SK-N-SH treated with all-trans-retinoic acid at 6 μM for 48 hours (cell line): ENCODE results near the gene CDC42BPG.

Experiments
- ARNTL ChIP-seq: fragments of 450-650 bp; formaldehyde crosslinking; IDR thresholded peaks from 2 replicates; pipeline ENCODE4 v1.5.0; 2020; ENCODE audit warnings: low read depth, mild to moderate bottlenecking, moderate library complexity, borderline replicate concordance
- CSDC2 ChIP-seq: fragments of 250-450 bp; sonication (Bioruptor Pico); IDR thresholded peaks from 2 replicates; pipeline ENCODE4 v1.5.0; 2020; ENCODE audit warnings: mild to moderate bottlenecking, moderate library complexity
- ESRRG ChIP-seq: fragments of 250-450 bp; sonication (Bioruptor Pico); IDR thresholded peaks from 2 replicates; pipeline ENCODE4 v1.6.1; 2021; ENCODE audit warnings: mild to moderate bottlenecking
- ISL1 ChIP-seq: fragments of 250-450 bp; sonication (Bioruptor Pico); IDR thresholded peaks from 2 replicates; pipeline ENCODE4 v2.1.2; 2022; ENCODE audit warnings: mild to moderate bottlenecking, moderate library complexity
- SNAI2 ChIP-seq: fragments of 250-450 bp; sonication (Bioruptor Pico); IDR thresholded peaks from 2 replicates; pipeline ENCODE4 v1.5.0; 2020; ENCODE audit warnings: mild to moderate bottlenecking, moderate library complexity
- ZC3H10 ChIP-seq: fragments of 250-450 bp; sonication (Bioruptor Pico); IDR thresholded peaks from 2 replicates; pipeline ENCODE4 v1.5.1; 2021; ENCODE audit warnings: mild to moderate bottlenecking, moderate library complexity
- ZFP3 ChIP-seq: fragments of 250-450 bp; sonication (Bioruptor Pico); IDR thresholded peaks from 2 replicates; pipeline ENCODE4 v1.5.0; 2020; ENCODE audit warnings: mild to moderate bottlenecking, moderate library complexity
- ZFP30 ChIP-seq: fragments of 450-650 bp; formaldehyde crosslinking; IDR thresholded peaks from 2 replicates; pipeline ENCODE4 v1.5.0; 2022; ENCODE audit warnings: mild to moderate bottlenecking, moderate library complexity
- ZNF565 ChIP-seq: fragments of 450-650 bp; formaldehyde crosslinking; conservative IDR thresholded peaks from 2 replicates; pipeline ENCODE4 v1.5.0; 2020; ENCODE audit warnings: low read depth, mild to moderate bottlenecking, moderate library complexity
- ZNF70 ChIP-seq: fragments of 450-650 bp; formaldehyde crosslinking; IDR thresholded peaks from 2 replicates; pipeline ENCODE4 v1.5.0; 2020; ENCODE audit warnings: mild to moderate bottlenecking, moderate library complexity
- TF ChIP-seq, protein P1 (sequence below): fragments of 250-450 bp; sonication (Bioruptor Pico); IDR thresholded peaks from 2 replicates; pipeline ENCODE4 v1.5.1; 2020; ENCODE audit warnings: low read depth, mild to moderate bottlenecking, moderate library complexity
- TF ChIP-seq, protein P2 (sequence below): fragments of 250-450 bp; sonication (Bioruptor Pico); IDR thresholded peaks from 2 replicates; pipeline ENCODE4 v1.8.0; 2020; ENCODE audit warnings: mild to moderate bottlenecking, moderate library complexity, borderline replicate concordance
- TF ChIP-seq, protein P3 (sequence below): fragments of 250-450 bp; sonication (Bioruptor Pico); IDR thresholded peaks from 2 replicates; pipeline ENCODE4 v1.5.0; 2020; ENCODE audit warnings: mild to moderate bottlenecking, moderate library complexity
- TF ChIP-seq, protein P4 (sequence below): fragments of 250-450 bp; sonication (Bioruptor Pico); IDR thresholded peaks from 2 replicates; pipeline ENCODE4 v1.5.1; 2021; ENCODE audit warnings: mild to moderate bottlenecking, moderate library complexity

DNA sequence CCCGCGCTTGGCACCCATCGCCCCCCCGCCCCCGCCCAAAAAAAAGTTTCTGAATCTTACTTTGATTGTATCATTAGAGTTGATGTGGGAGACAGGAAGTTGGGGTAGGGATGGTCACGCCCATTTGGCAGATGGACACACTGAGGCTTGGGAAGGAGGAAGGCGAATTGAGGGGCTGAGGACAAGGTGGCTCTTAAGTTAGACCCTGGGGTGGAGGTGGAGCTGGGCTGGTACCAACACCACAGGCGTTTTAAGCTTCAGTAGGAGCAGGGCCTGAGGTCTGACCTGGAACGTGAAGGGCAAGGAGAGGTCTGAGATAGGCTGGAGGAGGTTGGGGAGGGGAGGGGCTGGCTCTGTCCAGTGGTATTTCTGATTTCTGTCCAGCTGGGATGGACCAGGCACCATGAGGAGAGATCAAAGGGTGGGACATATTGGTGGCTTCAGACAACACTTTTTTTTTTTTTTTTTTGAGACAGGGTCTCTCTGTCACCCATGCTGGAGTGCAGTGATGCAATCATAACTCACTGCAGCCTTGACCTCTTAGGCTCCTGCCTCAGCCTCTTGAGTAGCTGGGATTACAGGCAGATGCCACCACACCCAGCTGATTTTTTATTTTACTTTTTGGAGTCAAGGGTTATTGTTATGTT is 799 bp upstream of the CDC42BPG start:
- TF ChIP-seq SNAI2 (CRISPR knock-in tag) (no peak), ARNTL (CRISPR knock-in tag) (no peak), CSDC2 (CRISPR knock-in tag) (no peak), ESRRG (CRISPR knock-in tag) (no peak), ZFP30 (CRISPR knock-in tag) (no peak), ZNF70 (CRISPR knock-in tag) (no peak), ZC3H10 (CRISPR knock-in tag) (no peak), ISL1 (CRISPR knock-in tag) (no peak), ZFP3 (CRISPR knock-in tag) (no peak), ZNF565 (CRISPR knock-in tag) (no peak)
- TF ChIP-seq, protein P1, sequence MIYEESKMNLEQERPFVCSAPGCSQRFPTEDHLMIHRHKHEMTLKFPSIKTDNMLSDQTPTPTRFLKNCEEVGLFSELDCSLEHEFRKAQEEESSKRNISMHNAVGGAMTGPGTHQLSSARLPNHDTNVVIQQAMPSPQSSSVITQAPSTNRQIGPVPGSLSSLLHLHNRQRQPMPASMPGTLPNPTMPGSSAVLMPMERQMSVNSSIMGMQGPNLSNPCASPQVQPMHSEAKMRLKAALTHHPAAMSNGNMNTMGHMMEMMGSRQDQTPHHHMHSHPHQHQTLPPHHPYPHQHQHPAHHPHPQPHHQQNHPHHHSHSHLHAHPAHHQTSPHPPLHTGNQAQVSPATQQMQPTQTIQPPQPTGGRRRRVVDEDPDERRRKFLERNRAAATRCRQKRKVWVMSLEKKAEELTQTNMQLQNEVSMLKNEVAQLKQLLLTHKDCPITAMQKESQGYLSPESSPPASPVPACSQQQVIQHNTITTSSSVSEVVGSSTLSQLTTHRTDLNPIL = no peak
- TF ChIP-seq, protein P2, sequence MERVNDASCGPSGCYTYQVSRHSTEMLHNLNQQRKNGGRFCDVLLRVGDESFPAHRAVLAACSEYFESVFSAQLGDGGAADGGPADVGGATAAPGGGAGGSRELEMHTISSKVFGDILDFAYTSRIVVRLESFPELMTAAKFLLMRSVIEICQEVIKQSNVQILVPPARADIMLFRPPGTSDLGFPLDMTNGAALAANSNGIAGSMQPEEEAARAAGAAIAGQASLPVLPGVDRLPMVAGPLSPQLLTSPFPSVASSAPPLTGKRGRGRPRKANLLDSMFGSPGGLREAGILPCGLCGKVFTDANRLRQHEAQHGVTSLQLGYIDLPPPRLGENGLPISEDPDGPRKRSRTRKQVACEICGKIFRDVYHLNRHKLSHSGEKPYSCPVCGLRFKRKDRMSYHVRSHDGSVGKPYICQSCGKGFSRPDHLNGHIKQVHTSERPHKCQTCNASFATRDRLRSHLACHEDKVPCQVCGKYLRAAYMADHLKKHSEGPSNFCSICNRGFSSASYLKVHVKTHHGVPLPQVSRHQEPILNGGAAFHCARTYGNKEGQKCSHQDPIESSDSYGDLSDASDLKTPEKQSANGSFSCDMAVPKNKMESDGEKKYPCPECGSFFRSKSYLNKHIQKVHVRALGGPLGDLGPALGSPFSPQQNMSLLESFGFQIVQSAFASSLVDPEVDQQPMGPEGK (CRISPR knock-in tag) = no peak
- TF ChIP-seq, protein P3, sequence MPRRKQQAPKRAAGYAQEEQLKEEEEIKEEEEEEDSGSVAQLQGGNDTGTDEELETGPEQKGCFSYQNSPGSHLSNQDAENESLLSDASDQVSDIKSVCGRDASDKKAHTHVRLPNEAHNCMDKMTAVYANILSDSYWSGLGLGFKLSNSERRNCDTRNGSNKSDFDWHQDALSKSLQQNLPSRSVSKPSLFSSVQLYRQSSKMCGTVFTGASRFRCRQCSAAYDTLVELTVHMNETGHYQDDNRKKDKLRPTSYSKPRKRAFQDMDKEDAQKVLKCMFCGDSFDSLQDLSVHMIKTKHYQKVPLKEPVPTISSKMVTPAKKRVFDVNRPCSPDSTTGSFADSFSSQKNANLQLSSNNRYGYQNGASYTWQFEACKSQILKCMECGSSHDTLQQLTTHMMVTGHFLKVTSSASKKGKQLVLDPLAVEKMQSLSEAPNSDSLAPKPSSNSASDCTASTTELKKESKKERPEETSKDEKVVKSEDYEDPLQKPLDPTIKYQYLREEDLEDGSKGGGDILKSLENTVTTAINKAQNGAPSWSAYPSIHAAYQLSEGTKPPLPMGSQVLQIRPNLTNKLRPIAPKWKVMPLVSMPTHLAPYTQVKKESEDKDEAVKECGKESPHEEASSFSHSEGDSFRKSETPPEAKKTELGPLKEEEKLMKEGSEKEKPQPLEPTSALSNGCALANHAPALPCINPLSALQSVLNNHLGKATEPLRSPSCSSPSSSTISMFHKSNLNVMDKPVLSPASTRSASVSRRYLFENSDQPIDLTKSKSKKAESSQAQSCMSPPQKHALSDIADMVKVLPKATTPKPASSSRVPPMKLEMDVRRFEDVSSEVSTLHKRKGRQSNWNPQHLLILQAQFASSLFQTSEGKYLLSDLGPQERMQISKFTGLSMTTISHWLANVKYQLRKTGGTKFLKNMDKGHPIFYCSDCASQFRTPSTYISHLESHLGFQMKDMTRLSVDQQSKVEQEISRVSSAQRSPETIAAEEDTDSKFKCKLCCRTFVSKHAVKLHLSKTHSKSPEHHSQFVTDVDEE (CRISPR knock-in tag) = no peak
- TF ChIP-seq, protein P4, sequence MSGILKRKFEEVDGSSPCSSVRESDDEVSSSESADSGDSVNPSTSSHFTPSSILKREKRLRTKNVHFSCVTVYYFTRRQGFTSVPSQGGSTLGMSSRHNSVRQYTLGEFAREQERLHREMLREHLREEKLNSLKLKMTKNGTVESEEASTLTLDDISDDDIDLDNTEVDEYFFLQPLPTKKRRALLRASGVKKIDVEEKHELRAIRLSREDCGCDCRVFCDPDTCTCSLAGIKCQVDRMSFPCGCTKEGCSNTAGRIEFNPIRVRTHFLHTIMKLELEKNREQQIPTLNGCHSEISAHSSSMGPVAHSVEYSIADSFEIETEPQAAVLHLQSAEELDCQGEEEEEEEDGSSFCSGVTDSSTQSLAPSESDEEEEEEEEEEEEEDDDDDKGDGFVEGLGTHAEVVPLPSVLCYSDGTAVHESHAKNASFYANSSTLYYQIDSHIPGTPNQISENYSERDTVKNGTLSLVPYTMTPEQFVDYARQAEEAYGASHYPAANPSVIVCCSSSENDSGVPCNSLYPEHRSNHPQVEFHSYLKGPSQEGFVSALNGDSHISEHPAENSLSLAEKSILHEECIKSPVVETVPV = no peak
